ENCODE measurements around the gene SLC46A1.

The SLC46A1 gene

DNA sequence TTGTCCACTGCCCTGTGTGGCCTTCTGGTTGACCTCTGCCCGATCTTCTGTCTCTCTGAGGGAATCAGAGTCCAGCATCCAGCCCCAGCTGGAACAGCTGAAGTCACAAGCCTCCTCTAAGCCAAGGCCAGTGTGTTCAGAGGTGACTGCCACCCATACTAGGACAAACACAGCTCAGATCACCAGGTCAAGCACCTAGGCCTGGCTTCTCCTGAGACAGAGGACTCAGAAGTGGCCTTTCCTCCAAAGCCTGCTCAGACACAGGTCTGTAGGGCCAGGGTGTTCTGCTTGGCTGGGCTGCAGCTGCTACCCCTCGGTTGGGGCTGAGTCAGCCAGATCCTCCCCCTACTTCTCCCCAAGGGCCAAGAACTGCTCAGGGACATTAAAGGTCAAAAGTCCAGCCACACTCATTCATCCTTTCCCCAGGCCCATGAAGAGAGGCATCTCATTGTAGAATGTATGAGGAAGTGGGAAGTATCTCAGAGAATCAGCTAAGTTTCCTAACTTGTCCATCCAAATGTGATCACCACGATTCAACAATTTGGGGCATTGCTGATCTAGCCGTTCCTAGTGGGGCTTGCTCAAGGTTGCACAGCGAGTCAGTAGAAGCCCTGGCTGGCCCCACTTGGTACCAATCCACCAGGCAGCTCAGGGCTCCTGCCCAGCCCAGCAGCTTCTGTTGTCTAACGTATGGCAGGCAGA is 7.6 kb downstream of the SLC46A1 start:
- no peak overlapping the region for H3K4me2 ChIP-seq (ENCODE audit: low read depth, low read length, poor library complexity, severe bottlenecking)
- H3K27me3 ChIP-seq (ENCODE audit: insufficient read depth, low read length, poor library complexity, severe bottlenecking) = no peaks in the 10 kb centered on the region
- H4K20me1 ChIP-seq (ENCODE audit: insufficient read depth, low read length, poor library complexity, severe bottlenecking) = no peaks in the 10 kb centered on the region
- no peaks in the 10 kb centered on the region for H3K9me3 ChIP-seq (ENCODE audit: insufficient read depth, low read depth, low read length)
- H3F3A ChIP-seq (ENCODE audit: low read depth) = no peaks in the 10 kb centered on the region
- H3K36me3 ChIP-seq (ENCODE audit: insufficient read depth, low read length) = no peaks in the 10 kb centered on the region
- TF ChIP-seq, protein P1, sequence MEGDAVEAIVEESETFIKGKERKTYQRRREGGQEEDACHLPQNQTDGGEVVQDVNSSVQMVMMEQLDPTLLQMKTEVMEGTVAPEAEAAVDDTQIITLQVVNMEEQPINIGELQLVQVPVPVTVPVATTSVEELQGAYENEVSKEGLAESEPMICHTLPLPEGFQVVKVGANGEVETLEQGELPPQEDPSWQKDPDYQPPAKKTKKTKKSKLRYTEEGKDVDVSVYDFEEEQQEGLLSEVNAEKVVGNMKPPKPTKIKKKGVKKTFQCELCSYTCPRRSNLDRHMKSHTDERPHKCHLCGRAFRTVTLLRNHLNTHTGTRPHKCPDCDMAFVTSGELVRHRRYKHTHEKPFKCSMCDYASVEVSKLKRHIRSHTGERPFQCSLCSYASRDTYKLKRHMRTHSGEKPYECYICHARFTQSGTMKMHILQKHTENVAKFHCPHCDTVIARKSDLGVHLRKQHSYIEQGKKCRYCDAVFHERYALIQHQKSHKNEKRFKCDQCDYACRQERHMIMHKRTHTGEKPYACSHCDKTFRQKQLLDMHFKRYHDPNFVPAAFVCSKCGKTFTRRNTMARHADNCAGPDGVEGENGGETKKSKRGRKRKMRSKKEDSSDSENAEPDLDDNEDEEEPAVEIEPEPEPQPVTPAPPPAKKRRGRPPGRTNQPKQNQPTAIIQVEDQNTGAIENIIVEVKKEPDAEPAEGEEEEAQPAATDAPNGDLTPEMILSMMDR (conservative IDR thresholded peaks at IDR 0.05; ENCODE audit: low read length) = no peak
- TF ChIP-seq EZH2phosphoT487 (IDR thresholded peaks at IDR 0.05; ENCODE audit: borderline replicate concordance) = no peak
- no peaks in the 10 kb centered on the region for H3K79me2 ChIP-seq (ENCODE audit: insufficient read depth, low read length)
- H2AFZ ChIP-seq (ENCODE audit: low read length) = no peak overlapping the region
- no peak overlapping the region for H3K4me3 ChIP-seq (ENCODE audit: low read length, poor library complexity, severe bottlenecking)
- no peaks in the 10 kb centered on the region for H3K4me1 ChIP-seq (ENCODE audit: insufficient read depth, low read length, poor library complexity, severe bottlenecking)
- no peaks in the 10 kb centered on the region for H3K9me2 ChIP-seq (replicated peaks; ENCODE audit: low read depth, low read length)
- H3K9ac ChIP-seq (ENCODE audit: low read depth, low read length, poor library complexity, severe bottlenecking) = no peak overlapping the region

DNA sequence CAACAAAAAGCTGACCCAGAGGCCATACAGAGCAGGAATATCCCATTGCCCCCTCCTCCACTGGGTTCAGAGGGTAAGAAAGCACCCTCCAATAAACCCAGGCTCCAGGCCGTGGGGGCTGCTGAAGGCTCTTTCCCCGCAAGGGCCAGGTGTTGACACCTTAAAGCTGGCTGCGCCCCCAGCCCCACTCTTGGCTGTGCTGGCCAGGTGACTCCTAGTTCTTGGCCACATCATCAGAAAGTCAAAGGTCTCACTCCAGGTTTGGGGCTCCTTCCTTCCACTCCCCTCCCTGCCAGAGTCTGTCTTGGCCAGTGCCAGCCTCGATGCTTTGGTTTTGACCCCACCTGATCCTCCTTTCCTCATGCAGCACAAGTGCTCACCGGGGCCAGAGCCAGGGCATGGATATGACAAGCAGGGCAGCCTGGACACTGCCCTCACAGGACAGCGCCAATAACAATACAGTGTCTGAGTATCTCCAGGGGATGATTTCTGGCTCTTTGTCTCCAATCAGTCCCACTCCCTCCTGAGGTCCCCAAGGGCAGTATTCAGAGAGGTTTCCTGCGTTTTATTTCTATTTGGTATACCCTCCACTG is 8.2 kb downstream of the SLC46A1 start:
- Histone ChIP-seq H3K4me1 (ENCODE audit: insufficient read depth, low read length, poor library complexity, severe bottlenecking) (no peaks in the 10 kb centered on the region), H3K9ac (ENCODE audit: low read depth, low read length, poor library complexity, severe bottlenecking) (no peak overlapping the region)

DNA sequence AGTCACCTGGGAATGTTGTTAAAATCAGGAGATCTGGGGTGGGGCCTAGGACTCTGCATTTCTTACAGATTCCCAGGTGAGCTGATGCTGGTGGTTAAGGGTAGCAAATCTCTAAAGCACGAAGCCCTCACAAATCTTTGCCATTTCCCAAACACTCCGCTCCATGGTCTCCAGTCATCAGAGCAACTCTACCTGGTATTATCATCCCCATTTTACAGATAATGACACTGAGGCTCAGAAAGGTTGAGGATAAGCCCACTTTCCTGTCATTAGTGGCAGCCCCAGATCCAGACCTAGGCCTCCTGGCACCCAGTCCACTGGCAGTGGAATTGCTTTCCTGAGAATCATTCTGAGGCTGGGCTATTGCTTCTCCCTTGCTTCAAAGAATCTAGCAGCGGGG is 8.7 kb downstream of the SLC46A1 start:
- no peak overlapping the region for H2AFZ ChIP-seq (ENCODE audit: low read length)
- H3K36me3 ChIP-seq (ENCODE audit: insufficient read depth, low read length) = no peaks in the 10 kb centered on the region
- TF ChIP-seq, protein P1 (conservative IDR thresholded peaks at IDR 0.05; ENCODE audit: low read length) = no peak
- no peak for TF ChIP-seq EZH2phosphoT487 (IDR thresholded peaks at IDR 0.05; ENCODE audit: borderline replicate concordance)
- H3K4me1 ChIP-seq (ENCODE audit: insufficient read depth, low read length, poor library complexity, severe bottlenecking) = no peaks in the 10 kb centered on the region
- H3K4me2 ChIP-seq (ENCODE audit: low read depth, low read length, poor library complexity, severe bottlenecking) = no peak overlapping the region
- H4K20me1 ChIP-seq (ENCODE audit: insufficient read depth, low read length, poor library complexity, severe bottlenecking) = no peaks in the 10 kb centered on the region
- no peaks in the 10 kb centered on the region for H3K79me2 ChIP-seq (ENCODE audit: insufficient read depth, low read length)
- H3K9ac ChIP-seq (ENCODE audit: low read depth, low read length, poor library complexity, severe bottlenecking) = no peak overlapping the region
- no peaks in the 10 kb centered on the region for H3K9me3 ChIP-seq (ENCODE audit: insufficient read depth, low read depth, low read length)
- H3K9me2 ChIP-seq (replicated peaks; ENCODE audit: low read depth, low read length) = no peaks in the 10 kb centered on the region
- H3K4me3 ChIP-seq (ENCODE audit: low read length, poor library complexity, severe bottlenecking) = no peak overlapping the region
- H3K27me3 ChIP-seq (ENCODE audit: insufficient read depth, low read length, poor library complexity, severe bottlenecking) = no peaks in the 10 kb centered on the region
- no peaks in the 10 kb centered on the region for H3F3A ChIP-seq (ENCODE audit: low read depth)

More for the DNA sequence above, 8.2 kb downstream of the SLC46A1 start:
- no peaks in the 10 kb centered on the region for H3K9me3 ChIP-seq (ENCODE audit: insufficient read depth, low read depth, low read length)
- H4K20me1 ChIP-seq (ENCODE audit: insufficient read depth, low read length, poor library complexity, severe bottlenecking) = no peaks in the 10 kb centered on the region
- H3K9me2 ChIP-seq (replicated peaks; ENCODE audit: low read depth, low read length) = no peaks in the 10 kb centered on the region
- no peaks in the 10 kb centered on the region for H3K36me3 ChIP-seq (ENCODE audit: insufficient read depth, low read length)
- no peaks in the 10 kb centered on the region for H3F3A ChIP-seq (ENCODE audit: low read depth)
- no peaks in the 10 kb centered on the region for H3K79me2 ChIP-seq (ENCODE audit: insufficient read depth, low read length)
- H2AFZ ChIP-seq (ENCODE audit: low read length) = no peak overlapping the region
- no peaks in the 10 kb centered on the region for H3K27me3 ChIP-seq (ENCODE audit: insufficient read depth, low read length, poor library complexity, severe bottlenecking)
- no peak for TF ChIP-seq EZH2phosphoT487 (IDR thresholded peaks at IDR 0.05; ENCODE audit: borderline replicate concordance)
- TF ChIP-seq, protein P1 (conservative IDR thresholded peaks at IDR 0.05; ENCODE audit: low read length) = no peak
- H3K4me3 ChIP-seq (ENCODE audit: low read length, poor library complexity, severe bottlenecking) = no peak overlapping the region
- no peak overlapping the region for H3K4me2 ChIP-seq (ENCODE audit: low read depth, low read length, poor library complexity, severe bottlenecking)
